Stimulated activated CD4-positive, alpha-beta T cell treated with anti-CD3 and anti-CD28 coated beads, Interleukin-4, amount 100 ng/mL, for 1 hour (primary cell): ENCODE results near the gene CFAP251.
"Not testable (repeated sequence)": the region's sequence is repeated elsewhere in the genome, so short reads cannot be mapped to it uniquely, and the experiment has no call there.

Experiments
- DNase-seq: peaks from one replicate; pipeline ENCODE4 v3.0.0-alpha.2; 2020

The CFAP251 gene

GRCh38 chr12:121911824-121912585, 6.4 kb upstream of the CFAP251 start:
- no peak for DNase-seq

DNA sequence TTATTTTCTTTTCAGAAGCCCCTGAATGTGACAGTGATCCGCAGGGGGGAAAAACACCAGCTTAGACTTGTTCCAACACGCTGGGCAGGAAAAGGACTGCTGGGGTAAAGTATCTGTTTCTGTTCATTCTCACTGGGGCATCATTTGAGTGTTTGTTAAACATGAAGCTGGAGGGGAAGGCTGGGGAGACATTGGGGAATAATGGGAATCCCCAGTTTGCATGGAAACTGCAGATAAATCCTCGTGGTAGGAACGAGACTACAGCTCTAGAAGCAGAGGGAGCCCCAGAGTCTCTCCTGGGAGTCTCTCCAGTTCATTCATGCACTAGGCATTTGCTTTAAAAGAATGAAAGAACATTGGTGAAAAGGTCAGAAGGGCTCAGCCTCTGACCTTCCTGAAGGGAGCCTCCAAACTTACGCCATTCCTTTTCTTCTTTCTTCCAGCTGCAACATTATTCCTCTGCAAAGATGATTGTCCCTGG, 2.5 kb upstream of the CFAP251 start:
- no peak for DNase-seq

DNA sequence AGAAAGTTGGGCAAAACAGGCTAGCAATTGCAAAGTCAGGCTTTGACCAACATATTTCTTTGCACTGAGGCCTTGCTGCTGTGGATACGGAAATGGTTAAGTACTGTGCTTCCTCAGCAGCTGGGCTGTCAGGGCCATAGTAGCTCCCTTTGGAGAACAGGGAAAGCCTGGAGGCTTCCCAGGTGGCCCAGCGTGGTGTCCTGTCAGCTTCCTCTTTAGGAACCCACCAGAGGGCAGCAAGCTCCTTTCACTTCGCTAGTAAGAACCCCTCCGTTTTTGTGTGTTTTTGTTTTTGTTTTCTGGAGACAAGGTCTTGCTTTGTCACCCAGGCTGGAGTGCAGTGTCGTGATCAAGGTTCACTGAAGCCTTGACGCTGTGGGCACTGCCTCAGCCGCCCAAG, 1.7 kb upstream of the CFAP251 start:
- no peak for DNase-seq

DNA sequence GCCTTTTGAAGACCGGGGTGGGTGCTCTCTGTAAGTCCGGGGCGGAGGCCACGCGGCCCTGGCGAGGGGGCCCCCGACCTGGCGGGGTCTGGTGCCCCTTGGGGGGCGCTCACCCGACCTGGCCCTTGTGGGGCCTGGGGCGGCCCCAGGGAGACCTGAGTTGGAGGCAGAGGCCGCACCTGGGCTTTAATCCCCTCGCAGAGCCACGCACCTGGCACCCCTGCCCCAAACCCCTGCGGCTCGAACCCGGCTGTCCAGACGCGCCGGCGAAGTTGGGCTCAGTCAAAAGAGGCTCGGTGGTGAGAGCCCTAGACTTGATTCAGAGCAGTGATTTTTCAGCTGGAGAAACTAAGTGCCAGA, 267 bp downstream of the CFAP251 start:
- no peak for DNase-seq

- DNase-seq, result no peak
These were observed 2.7 kb downstream of the CFAP251 start for GRCh38 chr12:121921066-121921465.

GRCh38 chr12:121925358-121925695, 6.9 kb downstream of the CFAP251 start:
- DNase-seq, result no peak

- DNase-seq, result no peak
These were observed 8.7 kb downstream of the CFAP251 start for GRCh38 chr12:121926874-121927706.

DNA sequence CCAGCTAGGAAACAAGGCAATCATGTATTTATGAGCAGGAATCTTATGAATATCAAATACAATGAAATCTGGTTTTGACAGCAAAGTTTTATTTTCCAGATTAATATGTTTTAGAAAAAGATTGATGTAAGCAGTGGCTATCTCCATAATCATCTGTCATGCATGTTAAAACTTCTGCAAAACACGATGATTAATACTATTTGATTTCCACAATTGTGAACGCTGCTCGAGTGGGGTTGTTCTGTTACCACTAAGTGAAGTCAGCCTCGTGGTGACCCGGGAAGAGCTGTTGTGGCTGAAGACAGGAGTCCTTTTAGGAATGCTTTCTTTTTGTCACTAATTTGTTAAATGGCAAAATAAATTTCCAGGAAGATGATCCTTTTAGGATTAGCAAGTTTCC, 9.4 kb downstream of the CFAP251 start:
- DNase-seq, result no peak

GRCh38 chr12:121929545-121929944, 11.2 kb downstream of the CFAP251 start:
- DNase-seq, result not testable (repeated sequence)

DNA sequence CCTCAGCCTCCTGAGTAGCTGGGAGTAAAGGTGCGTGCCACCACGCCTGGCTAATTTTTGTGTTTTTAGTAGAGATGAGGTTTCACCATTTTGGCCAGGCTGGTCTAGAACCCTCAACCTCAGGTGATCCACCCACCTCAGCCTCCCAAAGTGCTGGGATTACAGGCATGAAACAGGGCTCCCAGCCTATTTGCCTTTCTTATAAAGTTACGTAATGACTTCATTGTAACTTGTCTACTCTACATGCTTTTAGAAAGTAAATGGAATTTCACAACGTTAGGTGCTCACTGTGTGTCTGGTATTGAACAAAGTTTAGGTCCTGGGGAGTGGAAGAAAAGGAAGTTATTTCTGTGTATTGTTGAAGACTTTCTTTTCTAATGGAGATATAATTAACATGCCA, 12.5 kb downstream of the CFAP251 start:
- no peak for DNase-seq

DNA sequence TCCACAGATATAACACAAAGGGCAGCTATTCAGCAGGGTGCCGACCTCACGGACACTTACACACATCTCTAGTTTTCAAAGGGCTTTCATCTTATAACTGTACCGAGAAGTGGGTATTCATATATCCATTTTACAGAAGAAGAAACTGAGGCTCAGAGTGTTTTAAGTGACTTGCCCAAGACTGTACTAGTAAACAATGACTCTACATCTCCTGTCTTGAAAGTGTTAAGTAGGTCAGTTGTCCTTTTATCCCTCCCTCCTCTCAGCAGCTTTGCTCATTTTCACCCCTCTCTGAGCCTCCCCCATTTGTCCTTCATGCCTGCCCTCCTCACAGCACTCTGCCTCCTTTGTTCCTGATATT, 13.8 kb downstream of the CFAP251 start:
- no peak for DNase-seq

- DNase-seq, result no peak
These were observed 14.6 kb downstream of the CFAP251 start for GRCh38 chr12:121932914-121933521.

DNA sequence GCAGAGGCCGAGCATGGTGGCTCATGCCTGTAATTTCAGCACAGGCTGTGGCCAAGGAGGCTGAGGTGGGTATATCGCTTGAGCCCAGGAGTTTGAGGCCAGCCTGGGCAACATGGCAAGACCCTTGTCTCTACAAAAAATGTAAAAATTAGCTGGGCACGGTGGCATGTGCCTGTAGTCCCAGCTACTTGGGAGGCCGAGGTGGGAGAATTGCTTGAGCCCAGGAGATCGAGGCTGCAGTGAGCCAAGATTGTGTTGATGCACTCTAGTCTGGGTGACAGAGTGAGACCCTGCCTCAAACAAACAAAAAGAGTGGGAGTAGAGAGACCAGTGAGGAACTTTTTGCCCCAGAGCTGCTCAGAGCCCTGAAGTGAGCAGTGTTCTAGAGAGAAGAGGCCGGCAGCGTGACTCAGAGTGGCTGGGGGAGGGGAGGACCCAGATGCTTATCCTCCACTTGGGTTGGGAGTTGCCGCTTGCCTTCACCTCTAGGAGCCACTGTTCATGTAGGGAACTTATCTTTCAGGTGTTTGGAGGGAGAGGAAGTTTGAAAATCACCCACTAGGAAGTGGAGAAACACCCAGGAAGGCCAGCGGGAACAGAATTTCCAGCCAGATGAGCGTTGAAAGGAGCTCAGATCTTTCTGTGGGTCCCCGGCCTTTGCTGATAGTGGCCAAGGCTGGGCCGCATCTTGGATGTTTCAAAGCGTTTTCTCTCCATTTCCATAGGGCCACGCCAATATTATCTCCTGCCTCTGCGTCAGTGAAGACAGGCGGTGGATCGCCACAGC, 15.3 kb downstream of the CFAP251 start:
- no peak for DNase-seq

GRCh38 chr12:121934309-121934664, 15.9 kb downstream of the CFAP251 start:
- DNase-seq, result no peak

DNA sequence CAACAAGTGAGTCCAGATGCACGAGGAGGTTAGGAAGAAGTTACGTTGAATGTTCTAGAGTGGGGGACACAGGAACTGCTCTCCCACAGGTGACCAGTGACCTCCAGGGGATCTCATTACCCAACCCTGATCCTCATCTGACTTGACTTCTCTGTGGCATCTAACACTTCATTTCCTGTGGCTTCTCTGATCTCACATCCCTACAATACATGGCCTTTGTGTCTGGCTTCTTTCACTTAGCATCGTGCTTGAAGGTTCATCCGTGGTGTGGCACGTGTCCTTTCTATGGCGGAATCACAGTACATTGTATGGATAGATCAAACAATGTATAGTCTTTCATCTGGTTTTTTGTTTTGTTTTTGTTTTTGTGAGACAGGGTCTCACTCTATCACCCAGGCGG, 19.3 kb downstream of the CFAP251 start:
- DNase-seq, result no peak

DNA sequence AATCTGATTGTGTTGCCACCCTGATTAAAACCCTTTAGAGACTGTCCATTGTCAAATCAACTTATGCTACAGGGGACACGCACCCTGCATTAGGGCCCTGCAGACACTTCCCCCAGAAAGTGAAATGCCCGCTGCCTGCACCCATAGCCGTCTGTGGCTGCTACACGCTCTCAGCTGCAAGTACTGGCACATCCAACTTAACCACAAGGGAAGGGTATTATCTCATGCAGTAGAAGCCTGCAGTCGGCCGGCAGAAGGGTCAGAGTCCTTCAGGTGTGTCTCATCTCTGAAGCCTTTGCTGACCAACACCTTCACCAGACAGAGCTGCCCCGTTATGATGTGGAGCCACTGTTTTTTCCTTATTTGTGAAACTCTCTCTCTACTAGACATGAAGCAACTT, 20.8 kb downstream of the CFAP251 start:
- no peak for DNase-seq

- DNase-seq, result no peak
These were observed 21.8 kb downstream of the CFAP251 start for GRCh38 chr12:121939992-121940766.

- no peak for DNase-seq
These were observed 23.8 kb downstream of the CFAP251 start for GRCh38 chr12:121942145-121942718.

- DNase-seq, result no peak
These were observed 25.5 kb downstream of the CFAP251 start for GRCh38 chr12:121943926-121944325.

GRCh38 chr12:121946313-121947025, 28.1 kb downstream of the CFAP251 start:
- DNase-seq, result no peak

- no peak for DNase-seq
These were observed 29.6 kb downstream of the CFAP251 start for GRCh38 chr12:121947981-121948380.
